Breast epithelium (tissue), 3 donors: ENCODE data around the gene SEMA4D.

Experiments used
- CTCF ChIP-seq, 3 donors: fragments of 450-650 bp; IDR thresholded peaks; one replicate each; pipeline ENCODE4 v1.5.1; 2016 to 2017; ENCODE audit warnings: antibody characterized with exemption in 3 of 3, mild to moderate bottlenecking in 3 of 3, moderate library complexity in 3 of 3
- POLR2A ChIP-seq: fragments of 450-650 bp; IDR thresholded peaks from one replicate; pipeline ENCODE4 v1.6.1; 2016; ENCODE audit warnings: antibody characterized with exemption, mild to moderate bottlenecking, moderate library complexity
- POLR2AphosphoS5 ChIP-seq, 3 donors: sonication (generic); formaldehyde crosslinking; IDR thresholded peaks; one replicate each; pipeline ENCODE4 v1.6.1; 2017; ENCODE audit warnings: antibody characterized with exemption in 3 of 3

GRCh38 chr9:89532944-89533343 is 35.0 kb upstream of the SEMA4D start:
- no peak for TF ChIP-seq CTCF (IDR thresholded peaks at IDR 0.05)
- no peak for TF ChIP-seq POLR2A
- no peak for TF ChIP-seq POLR2AphosphoS5 (IDR thresholded peaks at IDR 0.05)
